SU-DHL-6 (cell line): ENCODE measurements around the gene DUSP5.

Experiments used
- CTCF ChIP-seq: fragments of 200-600 bp; sonication (generic); IDR thresholded peaks from one replicate; pipeline ENCODE4 v1.5.1; 2017; ENCODE audit warnings: antibody characterized with exemption, mild to moderate bottlenecking, low read length, moderate library complexity; ENCODE audit not compliant: insufficient read depth, poor library complexity, severe bottlenecking
- EZH2phosphoT487 ChIP-seq: fragments of 200-600 bp; sonication (generic), shearing (Covaris generic); conservative IDR thresholded peaks from 2 replicates; pipeline ENCODE4 v1.6.1; 2018; ENCODE audit warnings: mild to moderate bottlenecking, antibody characterized with exemption, low read length, moderate library complexity, mixed read lengths

GRCh38 chr10:110507346-110507745 lies 9.6 kb downstream of the DUSP5 start:
- TF ChIP-seq CTCF (no peak), EZH2phosphoT487 (no peak)
